PC-9 (cell line): ENCODE data around the gene TGFBR2.

ENCODE experiments used
- EZH2 ChIP-seq: fragments of 200-600 bp; sonication (generic); IDR thresholded peaks from 2 replicates; pipeline ENCODE4 v1.8.0; 2017; ENCODE audit warnings: antibody characterized with exemption, low read depth
- TF ChIP-seq, protein P1 (sequence below): fragments of 200-600 bp; sonication (generic); conservative IDR thresholded peaks from 2 replicates; pipeline ENCODE4 v1.6.1; 2017; ENCODE audit warnings: mixed run types, antibody characterized with exemption, mild to moderate bottlenecking, moderate library complexity

DNA sequence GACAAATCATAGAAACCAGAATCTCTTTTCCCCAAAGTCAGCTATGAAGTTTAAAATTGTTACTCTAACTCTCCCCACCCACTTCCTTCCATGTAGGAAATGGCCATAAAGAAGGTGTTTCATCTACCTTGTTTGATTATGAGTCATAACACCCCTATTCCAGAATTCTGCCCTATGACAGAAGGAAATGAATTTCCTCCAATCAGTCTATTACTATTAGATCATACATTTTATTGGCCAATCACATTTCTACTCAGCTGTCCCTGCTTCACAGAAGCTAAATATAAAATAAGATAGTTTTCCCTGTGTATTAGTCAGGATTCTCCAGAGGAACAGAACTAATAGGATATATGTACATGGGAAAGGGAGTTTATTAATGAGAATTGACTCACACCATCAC is 102.1 kb downstream of the TGFBR2 start:
- TF ChIP-seq, protein P1, sequence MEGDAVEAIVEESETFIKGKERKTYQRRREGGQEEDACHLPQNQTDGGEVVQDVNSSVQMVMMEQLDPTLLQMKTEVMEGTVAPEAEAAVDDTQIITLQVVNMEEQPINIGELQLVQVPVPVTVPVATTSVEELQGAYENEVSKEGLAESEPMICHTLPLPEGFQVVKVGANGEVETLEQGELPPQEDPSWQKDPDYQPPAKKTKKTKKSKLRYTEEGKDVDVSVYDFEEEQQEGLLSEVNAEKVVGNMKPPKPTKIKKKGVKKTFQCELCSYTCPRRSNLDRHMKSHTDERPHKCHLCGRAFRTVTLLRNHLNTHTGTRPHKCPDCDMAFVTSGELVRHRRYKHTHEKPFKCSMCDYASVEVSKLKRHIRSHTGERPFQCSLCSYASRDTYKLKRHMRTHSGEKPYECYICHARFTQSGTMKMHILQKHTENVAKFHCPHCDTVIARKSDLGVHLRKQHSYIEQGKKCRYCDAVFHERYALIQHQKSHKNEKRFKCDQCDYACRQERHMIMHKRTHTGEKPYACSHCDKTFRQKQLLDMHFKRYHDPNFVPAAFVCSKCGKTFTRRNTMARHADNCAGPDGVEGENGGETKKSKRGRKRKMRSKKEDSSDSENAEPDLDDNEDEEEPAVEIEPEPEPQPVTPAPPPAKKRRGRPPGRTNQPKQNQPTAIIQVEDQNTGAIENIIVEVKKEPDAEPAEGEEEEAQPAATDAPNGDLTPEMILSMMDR, result no peak
- TF ChIP-seq EZH2, result no peak
